Fibroblast of skin of right biceps (primary cell): ENCODE results near the gene PPCS.
A peak's percentile ranks its signal among the peaks of the same experiment; 100 is the strongest.

Experiments used
- DNase-seq: peaks from one replicate; pipeline ENCODE4 v3.0.0-alpha.2; 2013

The PPCS gene

GRCh38 chr1:42456010-42456753 lies at the start of gene PPCS, which contains the start of gene ZMYND12:
Gene PPCS (plus strand): TSS chr1:42456543. CDS start chr1:42456566, 23 bp downstream.
Gene ZMYND12 (minus strand): TSS chr1:42456022. CDS start chr1:42455997, 25 bp downstream.
- peak; percentile 86 for DNase-seq

GRCh38 chr1:42414551-42415496 lies 41.5 kb upstream of the PPCS start:
- DNase-seq: no peak

GRCh38 chr1:42417166-42417565 lies 39.2 kb upstream of the PPCS start:
- DNase-seq: no peak

GRCh38 chr1:42418516-42418915 lies 37.8 kb upstream of the PPCS start:
- DNase-seq: no peak

GRCh38 chr1:42419126-42419821 lies 37.1 kb upstream of the PPCS start:
- peak; percentile 19 for DNase-seq

- DNase-seq: no peak
Measured at GRCh38 chr1:42420121-42420520, 36.2 kb upstream of the PPCS start.

- DNase-seq: peak; percentile 98
Measured at GRCh38 chr1:42420911-42421585, 35.3 kb upstream of the PPCS start.

- peak; percentile 40 for DNase-seq
Measured at GRCh38 chr1:42422737-42423136, 33.6 kb upstream of the PPCS start.

GRCh38 chr1:42423681-42424080 lies 32.7 kb upstream of the PPCS start:
- no peak for DNase-seq

- peak; percentile 58 for DNase-seq
Measured at GRCh38 chr1:42424201-42424600, 32.1 kb upstream of the PPCS start.

- no peak for DNase-seq
Measured at GRCh38 chr1:42427240-42427639, 29.1 kb upstream of the PPCS start.

- DNase-seq: peak; percentile 56
Measured at GRCh38 chr1:42429603-42430002, 26.7 kb upstream of the PPCS start.

GRCh38 chr1:42430286-42431135 lies 25.8 kb upstream of the PPCS start:
- peak; percentile 49 for DNase-seq

GRCh38 chr1:42431514-42431913 lies 24.8 kb upstream of the PPCS start:
- DNase-seq: no peak

- no peak for DNase-seq
Measured at GRCh38 chr1:42432714-42433113, 23.6 kb upstream of the PPCS start.

- DNase-seq: no peak
Measured at GRCh38 chr1:42433369-42433768, 23.0 kb upstream of the PPCS start.

GRCh38 chr1:42434340-42434739 lies 22.0 kb upstream of the PPCS start:
- DNase-seq: no peak

- peak; percentile 82 for DNase-seq
Measured at GRCh38 chr1:42439940-42440339, 16.4 kb upstream of the PPCS start.

- DNase-seq: no peak
Measured at GRCh38 chr1:42442662-42443061, 13.7 kb upstream of the PPCS start.

- no peak for DNase-seq
Measured at GRCh38 chr1:42449256-42449655, 7.1 kb upstream of the PPCS start.

GRCh38 chr1:42450061-42450460 lies 6.3 kb upstream of the PPCS start:
- no peak for DNase-seq

GRCh38 chr1:42453386-42453785 lies 3.0 kb upstream of the PPCS start:
- DNase-seq: no peak
